ENCODE data around the gene TMEFF1.

DNA sequence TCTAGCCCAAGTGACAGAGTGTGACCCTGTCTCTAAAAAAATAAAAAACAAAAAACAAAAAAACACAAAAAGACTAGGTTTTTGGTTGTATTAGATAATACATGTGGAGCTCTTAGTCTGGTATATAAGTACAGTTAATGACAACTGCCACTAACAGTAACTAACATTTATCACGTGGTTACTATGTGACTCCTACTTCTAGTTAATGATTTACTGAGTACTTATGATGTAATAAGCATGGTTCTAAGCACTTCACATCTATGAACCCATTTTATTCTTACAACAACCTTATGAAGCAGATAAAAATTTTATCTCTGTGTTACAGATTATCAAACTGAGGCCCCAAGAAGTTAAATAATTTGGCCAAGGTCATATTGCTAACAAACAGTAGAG, 6.1 kb upstream of the TMEFF1 start:
- TF ChIP-seq EZH2phosphoT487 (IDR thresholded peaks at IDR 0.05; ENCODE audit: insufficient read depth, low read depth), result no peak
- no peak for TF ChIP-seq EZH2 (IDR thresholded peaks at IDR 0.05; ENCODE audit: insufficient read depth, poor library complexity, severe bottlenecking)

Data from GM23248 (cell line).